IPS-NIHi11 (cell line): ENCODE data around the gene SRPK3.
"Not testable (repeated sequence)": the region's sequence is repeated elsewhere in the genome, so short reads cannot be mapped to it uniquely, and the experiment has no call there.

ENCODE experiments used
- DNase-seq: peaks from one replicate; pipeline ENCODE4 v3.0.0; 2012; ENCODE audit warnings: mixed read lengths, low spot score

SRPK3 gene

DNA sequence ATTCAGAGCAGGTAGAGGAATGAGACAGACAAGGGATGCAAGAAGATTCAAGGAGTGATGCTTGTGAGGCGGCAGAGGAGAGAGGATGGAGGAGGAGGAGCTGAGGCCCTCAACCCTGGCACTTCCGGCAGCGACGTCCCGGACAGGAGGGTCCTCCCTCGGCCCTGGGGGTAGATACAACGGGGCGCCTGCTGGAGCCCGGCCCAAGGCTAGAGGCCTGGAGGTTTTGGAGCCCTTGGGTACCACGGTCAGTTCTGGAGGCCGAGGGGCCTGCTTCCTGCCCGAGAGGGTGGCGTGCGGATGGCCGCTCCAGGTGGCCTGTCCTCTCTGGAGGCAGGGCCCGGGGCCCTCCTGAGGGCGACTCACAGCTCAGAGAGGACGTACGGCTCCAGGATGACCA, 27.1 kb downstream of the SRPK3 start:
- DNase-seq, result no peak

DNA sequence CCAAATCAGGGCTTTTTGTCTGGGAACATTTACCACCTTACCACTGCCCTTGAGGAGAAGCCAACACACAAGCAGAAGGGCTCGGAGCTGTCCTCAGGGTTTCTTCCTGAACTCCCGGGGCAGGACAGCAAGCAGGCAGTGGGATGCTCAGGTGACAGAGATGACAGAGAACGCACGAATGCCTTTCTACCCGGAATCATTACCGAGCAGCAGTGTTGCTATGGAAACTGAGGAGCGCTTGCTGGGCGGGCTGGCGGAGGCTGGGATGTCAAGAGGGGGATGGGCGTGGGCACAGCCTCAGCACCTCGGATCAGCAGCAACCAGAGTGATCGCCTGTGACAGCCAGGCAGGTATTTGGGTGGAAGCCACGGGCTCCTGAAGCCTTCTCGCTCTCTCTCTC, 31.4 kb downstream of the SRPK3 start:
- DNase-seq, result no peak

DNA sequence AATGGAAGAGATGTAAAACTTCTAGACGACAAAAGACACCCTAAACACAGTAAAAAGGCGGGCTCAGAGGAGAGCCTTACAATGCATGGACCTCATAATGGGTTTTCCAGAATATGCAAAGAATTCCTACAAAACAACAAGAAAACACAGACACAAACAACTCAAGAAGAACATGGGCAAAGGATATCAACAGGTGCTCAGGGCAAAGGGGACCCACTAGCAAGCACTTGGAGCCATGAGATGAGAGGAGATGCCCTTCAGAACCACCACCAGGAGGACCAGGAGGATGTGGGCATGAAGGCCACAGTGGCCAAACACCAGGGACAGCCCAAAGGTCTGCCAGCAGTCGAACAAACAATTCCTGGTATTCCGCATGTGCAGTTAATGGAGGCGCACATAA, 32.3 kb downstream of the SRPK3 start:
- DNase-seq, result no peak

DNA sequence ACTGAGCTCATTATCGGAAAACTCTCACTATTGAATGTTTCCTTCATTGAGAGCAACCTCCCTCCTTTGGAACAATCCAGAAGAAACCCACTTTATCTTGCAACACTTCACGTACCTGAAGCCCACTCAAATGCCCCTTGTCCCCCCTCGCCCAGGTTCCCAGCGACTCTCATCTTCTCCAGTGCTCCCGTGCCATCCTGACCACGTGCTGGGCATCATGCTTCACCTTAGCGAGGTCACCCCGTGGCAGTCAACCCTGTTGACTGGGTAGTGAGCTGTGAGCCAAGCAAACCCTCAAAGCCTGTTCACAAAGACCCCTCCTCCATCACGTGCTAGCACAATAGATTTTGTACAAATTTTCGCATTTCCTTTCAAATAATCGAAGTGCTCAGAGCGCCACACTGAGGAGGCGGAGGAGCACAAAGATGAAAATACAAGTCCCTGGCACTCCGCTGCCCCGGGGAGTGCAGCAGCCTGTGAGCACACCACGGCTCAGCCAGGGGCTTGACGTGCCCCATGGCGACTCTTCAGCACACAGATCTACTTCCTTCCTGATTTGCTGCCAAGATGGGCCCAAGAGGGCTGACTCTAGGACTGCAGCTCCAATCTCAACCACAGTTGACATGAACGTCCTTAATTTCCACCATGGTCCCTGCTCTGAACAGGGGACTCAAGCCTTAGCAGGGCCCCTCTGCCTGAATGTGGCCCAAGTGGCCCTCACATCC, 33.9 kb downstream of the SRPK3 start:
- no peak for DNase-seq

DNA sequence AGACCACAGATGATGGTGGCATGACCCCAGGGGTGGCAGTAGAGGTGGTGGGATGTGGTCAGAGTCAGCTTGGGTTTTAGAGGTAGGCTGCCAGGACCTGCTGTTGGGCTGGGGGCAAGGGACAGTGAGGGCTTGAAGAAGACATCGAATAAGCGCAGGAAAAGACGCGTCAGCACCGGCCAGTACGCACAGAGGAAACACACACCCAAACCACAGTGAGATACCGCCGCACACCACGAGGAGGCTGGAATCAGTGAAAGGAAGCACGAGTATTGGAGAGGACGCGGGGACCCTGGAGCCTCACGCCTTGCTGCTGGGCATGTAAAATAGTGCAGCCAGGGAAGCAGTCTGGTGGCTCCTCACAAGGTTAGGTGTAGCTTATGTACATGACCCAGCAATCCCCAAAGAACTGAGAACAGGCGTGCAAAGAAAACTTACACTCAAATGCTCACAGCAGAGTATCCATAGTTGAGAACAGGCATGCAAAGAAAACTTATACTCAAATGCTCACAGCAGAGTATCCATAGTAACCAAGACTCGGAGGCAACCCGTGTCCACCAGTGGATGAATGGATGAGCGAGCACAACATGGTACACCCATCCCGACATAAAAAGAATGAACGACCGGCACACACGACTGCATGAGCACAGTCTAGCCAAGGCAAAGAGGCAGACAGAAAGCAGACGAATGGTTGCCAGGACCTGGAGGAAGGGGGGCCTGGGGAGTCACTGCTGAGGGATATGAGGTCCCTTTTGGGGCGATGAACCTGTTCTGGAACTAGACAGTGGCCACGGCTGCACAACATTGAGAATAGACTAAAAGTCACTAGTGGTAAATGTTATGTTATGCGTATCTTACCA, 36.2 kb downstream of the SRPK3 start:
- peak; percentile 3 for DNase-seq

DNA sequence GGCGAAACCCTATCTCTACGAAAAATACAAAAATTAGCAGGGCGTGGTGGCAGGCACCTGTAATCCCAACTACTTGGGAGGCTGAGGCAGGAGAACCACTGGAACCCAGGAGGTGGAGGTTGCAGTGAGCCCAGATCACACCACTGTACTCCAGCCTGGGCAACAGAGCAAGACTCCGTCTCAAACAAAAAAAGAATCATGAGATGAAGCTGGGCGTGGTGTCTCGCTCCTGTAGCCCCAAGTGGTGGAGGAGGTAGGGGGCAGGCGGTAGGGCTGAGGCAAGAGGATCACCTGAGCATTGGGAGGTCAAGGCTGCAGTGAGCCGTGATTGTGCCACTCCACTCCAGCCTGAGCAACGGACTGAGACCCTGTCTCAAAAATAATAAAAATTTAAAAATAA, 37.2 kb downstream of the SRPK3 start:
- not testable (repeated sequence) for DNase-seq

DNA sequence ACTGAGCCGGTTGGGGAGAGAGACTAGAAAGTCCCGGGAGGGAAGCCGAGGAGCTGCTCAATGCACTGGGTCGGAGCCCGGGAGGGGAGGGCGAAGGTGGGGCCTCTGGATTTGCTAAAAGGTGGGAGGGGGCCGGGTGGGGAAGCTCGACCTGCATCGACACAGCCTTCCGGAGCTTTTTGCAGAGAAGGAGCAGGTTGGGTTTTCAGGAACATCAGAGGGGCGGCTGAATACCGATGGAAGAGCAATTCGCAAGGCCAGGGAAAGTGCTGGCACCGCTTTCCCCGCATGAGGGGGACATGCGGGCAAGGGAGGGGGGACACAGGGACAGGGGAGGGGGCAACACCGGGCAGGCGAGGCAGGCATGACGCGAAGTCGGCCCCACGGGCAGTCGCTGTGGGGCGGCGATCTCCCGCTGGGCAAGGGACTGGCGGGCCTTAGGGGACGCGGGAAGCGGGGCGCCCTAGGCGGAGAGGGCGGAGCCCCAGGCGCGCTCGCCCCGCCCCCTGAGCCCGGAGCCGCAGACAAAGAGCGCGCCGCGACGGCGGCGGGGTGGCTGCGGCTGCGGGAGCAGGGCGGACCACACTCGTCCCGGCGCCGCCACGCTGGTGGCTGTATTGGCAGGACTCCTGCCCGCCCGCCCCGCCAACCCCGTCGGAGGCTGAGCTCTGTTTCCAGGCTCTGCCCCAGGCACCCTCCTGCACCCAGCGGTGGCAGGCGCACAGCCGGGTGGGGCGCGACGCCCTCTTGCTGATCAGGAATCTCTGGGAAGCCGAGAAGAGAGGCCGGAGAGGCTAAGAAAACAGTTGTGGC, 37.9 kb downstream of the SRPK3 start:
- peak; percentile 86 for DNase-seq

DNA sequence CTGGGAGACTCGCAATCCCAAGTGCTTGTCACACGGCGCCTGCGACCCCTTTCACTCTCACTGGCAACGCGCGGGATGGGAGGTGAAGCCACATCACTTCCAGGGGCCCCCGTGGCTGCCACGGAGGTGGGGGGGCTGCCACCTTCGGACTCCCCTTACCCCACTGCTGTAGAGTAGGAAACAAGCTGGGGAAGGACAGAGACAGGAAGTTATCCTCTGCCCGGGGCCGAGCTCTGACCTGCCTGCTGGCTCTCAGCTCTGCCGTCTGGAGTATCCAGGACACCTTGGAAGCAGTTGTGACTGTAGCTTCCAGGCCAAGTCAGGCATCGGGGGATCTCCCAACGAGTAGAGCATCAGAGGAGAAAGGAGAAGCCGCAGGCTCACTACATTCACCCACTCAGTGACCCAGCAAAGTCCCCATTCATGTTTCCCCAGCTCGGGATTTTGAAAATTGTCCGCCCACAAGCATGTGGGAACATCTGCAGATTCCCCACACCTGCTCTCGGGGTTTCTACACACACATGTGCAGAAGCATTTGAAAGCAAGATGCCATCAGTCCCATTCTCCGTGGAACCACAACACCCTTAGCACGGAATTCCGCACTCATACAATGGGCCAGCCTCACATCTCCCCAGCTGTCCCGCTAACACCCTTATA, 38.7 kb downstream of the SRPK3 start:
- no peak for DNase-seq

DNA sequence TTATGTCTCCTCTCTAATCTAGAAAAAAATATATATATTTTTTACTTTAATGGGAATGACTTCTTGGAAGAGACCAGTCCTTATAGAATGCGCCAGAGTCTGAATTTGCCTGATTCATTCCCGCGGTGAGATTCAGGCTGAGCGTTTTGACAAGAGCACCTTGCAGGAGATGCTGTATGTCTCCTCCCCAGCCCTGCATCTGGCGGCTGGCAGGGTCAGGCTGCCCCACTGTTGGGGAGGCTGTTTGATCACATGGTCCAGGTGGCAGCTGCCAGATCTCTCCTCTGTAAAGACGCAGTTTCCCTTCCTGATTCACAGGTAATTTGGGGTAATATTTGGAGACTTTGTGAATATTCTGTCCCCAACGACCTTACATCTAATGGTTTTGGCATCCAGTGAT, 39.8 kb downstream of the SRPK3 start:
- DNase-seq, result no peak

DNA sequence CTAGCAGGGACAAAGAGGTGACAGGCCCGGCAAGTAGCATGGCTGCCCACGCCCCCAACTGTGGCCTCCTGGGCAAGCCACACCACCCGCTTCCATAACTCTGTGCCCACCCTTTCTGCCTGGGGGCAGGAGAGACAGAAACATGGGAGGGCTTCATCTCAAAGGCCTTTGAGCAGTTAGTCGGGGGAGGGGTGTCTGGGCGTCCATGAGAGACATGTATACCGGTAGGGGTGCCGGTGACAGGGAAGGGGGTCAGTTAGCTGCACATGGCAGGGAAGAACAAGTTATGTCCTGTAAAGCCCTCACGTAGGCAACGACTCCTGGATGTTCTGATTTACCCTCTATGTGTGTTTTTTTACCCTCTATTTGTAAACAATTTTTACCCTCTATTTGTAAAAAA, 40.2 kb downstream of the SRPK3 start:
- no peak for DNase-seq

DNA sequence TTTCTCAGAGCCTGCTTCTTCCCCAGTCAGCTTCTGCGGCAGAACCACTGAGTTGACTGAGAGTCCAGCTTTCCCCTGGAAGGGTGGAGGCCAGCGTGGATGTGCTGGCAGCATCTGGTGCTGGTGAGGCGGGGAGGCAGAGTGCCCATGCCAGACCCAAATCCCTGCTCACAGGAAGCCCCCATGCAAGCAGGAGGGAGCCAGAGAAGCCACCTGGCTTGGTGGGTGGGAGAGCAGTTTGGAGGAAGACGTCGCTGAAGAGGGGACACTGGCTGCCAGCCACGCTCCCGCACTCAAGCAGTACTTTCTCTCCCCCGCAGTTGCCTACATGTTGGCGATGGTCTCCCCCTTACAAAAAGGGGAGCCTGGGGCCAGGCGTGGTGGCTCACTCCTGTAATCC, 43.5 kb downstream of the SRPK3 start:
- DNase-seq, result no peak

DNA sequence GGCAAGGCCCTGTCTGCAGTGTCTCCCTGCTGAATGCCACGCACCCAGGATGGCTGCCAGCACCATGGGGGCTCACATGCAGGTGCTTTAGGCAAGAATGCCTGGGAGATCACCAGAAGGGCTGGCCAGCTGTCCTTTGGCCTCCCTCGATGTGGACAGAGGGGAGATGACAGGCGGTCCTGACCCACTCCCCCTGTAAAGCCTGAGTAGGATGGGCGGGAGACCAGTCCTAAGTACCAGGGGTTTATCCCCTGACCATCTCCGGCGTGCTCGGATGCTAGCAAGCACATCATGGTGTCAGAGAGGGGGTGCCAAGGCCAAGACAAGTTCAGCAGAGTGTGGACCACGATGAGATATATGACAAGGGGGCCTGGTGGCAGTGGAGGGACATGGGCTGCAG, 44.2 kb downstream of the SRPK3 start:
- DNase-seq, result no peak

DNA sequence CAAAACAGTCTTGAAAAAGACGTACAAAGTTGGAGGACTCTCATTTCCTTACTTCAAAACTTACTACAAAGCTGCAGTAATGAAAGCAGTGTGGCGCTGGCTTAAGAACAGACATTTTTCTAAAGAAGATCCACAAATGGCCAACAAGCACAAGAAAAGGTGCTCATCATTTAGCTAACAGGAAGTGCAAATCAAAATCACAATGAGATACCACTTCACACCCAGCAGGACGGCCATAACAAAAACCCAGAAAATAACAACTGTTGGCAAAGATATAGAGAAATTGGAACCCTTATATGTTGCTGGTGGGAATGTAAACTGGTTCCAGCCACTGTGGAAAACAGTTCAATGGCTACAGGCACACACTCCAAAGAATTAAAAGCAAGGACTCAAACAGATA, 46.2 kb downstream of the SRPK3 start:
- DNase-seq, result no peak

DNA sequence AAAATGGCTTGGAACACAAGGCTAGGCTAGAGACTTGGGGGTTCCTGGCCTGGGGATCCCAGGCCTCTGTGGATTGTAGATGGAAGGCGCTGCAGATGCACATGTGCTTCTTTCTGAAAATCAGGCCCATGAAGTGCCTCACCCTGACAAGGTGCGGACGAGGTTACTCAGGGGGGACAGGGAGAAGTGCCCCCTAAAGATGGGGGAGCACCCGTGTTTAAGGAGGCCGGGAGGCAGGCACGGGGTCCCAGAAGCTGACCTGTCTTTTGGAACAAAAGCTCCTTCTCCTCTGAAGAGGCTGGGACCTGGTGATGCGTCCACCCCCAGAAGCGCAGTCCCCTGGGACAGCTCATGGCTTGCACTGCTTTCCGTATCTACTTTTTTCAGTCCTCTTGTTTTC, 47.1 kb downstream of the SRPK3 start:
- no peak for DNase-seq

DNA sequence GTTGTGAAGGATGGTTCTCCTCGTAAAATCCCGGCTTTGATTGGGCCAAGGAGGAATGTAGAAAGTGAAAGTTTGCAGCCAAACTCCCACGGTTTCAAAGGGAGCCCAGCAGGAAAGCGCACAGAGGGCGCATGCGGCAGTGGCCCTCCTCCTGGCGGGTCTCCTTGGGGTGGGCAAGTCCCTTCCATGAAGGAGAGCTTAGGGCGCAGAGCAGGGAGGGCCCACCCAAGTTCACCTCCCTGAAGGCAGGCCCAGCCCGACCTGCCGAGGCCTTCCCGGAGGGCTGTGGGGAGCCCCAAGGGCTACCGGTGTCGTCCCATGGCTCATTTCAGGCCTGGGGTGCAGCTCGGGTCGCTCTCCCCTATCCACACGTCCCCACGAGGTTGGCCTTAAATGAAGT, 47.5 kb downstream of the SRPK3 start:
- DNase-seq, result no peak

DNA sequence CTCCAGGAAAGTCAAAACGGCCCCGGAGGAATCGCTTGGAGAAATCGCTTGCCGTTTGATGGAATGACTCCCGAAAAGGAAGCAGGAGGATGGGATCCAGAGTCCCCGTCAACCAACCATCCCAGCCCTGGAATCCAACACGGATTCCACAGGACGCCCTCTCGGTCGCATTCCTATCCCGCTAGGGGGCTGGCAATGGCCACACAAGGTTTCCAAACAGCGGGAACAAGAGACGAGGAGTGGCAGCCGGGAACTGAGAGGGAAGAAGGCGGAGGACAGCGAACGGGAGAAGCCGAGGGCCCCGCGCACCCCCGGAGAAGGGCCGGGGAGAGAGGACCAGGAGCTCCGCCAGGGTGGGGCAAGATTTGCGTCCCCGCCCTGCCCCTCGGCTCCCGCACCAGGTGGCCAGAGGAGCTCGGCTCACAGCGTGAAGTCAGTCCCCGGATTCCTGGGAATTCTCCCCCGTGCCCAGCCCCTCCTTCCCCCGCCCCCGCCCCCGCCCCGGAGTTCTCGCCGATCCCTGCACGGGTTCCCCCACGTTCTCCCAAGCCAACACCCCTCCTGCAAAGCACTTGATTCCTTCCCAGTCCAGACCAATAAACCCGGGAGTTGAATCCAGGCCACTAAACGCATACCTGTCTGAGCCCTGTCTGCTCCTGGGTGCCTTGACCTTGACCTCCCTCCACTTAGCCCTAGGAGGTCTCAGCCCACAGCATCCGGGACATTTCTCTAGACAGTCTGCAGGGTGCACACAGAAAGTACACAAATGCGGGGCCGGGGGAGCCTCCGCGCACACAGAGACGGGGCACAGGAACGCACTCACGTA, 48.1 kb downstream of the SRPK3 start:
- DNase-seq, result no peak

DNA sequence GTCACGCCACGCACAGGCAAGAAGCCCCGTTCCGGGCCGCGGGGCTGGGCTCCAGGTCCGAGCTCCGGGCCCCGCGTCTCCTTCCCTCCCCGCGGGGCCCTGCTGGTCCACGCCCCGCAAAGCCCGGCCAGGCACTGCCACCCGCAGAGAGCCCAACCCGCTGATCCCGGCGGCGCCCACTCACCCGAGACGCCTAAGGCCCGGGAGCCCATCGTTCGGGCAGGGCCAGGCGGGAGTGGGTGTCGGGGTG, 48.6 kb downstream of the SRPK3 start:
- no peak for DNase-seq

DNA sequence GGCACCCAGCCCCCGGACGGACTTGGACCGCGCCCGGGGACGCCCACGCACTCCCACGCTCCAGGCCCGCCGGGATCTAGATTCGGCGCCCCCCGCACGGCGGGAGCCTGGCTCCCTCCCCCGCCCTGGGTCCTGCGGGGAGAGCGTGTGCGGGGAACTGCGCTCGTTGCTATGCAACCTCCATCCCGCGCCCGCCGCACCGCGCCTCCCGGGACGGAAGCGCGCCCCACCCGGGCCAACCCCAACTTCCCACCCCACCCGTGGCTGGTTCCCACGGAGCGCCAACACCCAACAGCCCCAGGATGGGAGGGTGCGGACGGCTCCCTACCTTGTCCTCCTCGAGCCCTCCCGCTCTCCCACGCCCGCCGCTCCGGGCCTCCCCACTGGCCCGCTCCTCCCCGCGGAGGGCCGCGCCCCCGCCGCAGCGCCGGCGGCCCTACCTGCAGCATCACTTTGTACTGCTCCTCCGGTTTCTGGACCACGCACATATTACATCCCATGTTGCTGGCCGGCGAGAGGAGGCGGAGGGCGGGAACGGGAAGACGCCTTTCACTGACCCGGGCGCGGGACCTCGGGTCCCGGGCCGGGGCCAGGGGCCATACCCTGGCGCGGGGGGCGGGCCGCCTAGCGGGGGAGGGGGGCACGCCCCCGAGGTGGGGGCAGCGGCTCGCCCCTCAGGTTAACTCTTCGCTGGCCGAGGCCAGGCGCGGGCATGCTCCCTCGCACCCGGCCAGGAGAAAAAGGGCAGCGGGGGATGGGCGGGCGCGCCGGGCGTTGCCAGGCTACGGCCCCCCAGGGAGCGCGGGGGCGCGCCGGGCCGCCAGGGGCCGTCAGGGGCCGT, 49.2 kb downstream of the SRPK3 start, which contains the start of gene PDZD4:
TSS of gene PDZD4 (minus strand) at position 746 of the 841 bp plus-strand sequence. CDS start at position 500, 246 bp downstream.
- DNase-seq, result peak; percentile 53

DNA sequence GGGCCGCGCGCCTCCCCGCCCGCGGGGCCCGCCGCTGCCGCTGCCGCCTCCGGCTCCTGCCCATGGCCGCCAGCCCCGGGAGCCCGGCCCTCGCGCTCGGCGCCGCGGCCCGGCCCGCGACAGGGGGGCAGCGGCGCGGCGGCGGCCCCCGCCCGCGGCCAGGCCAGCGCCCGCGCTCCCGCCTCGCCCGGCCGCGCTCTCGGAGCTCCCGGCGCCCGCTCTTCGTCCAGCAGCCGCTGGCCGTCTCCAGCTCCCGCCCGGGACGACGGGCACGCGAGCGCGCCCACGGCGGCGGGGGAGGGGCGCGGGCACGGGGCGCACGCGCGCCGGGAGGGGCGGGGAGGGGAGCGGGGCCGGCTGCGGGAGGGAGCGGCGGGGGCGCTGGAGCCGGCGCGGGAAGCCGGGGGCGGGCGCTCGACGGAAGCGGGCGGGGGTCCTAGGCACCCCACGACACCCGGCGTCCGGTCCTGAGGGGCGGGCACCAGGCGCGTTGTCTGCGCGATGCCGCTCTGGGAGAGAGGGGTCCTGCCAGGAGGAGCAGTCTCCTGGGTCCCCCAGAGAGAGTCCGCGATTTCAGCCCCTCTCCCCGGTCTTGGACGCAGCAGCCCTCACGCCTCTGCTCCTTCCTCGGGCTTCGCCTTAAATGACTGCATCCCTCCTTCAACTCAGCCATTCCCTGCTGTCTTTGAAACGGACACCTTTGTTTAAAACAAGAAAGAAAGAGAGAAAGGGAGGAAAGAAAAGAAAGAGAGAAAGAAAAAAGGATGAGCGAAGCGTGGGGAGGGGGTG, 50.0 kb downstream of the SRPK3 start:
- DNase-seq, result no peak
